Gastroesophageal sphincter (tissue), 3 donors: ENCODE measurements around the gene CLCN1.

Experiments used
- POLR2A ChIP-seq, 2 donors: fragments of 450-650 bp; IDR thresholded peaks; one replicate each; pipeline ENCODE4 v1.6.1; 2017; ENCODE audit warnings: antibody characterized with exemption in 2 of 2, mild to moderate bottlenecking in 2 of 2, moderate library complexity in 1 of 2
- TF ChIP-seq, protein P1 (sequence below), 4 experiments: fragments of 200-600 bp in 2 of 4; fragments of 450-650 bp in 2 of 4; sonication (generic) in 1 of 4; IDR thresholded peaks; one replicate each; pipeline ENCODE4 v1.5.1; 2017 to 2019; ENCODE audit warnings: antibody characterized with exemption in 4 of 4, mild to moderate bottlenecking in 2 of 4, moderate library complexity in 2 of 4

GRCh38 chr7:143401265-143401664 is 85.4 kb downstream of the CLCN1 start:
- TF ChIP-seq, protein P1, sequence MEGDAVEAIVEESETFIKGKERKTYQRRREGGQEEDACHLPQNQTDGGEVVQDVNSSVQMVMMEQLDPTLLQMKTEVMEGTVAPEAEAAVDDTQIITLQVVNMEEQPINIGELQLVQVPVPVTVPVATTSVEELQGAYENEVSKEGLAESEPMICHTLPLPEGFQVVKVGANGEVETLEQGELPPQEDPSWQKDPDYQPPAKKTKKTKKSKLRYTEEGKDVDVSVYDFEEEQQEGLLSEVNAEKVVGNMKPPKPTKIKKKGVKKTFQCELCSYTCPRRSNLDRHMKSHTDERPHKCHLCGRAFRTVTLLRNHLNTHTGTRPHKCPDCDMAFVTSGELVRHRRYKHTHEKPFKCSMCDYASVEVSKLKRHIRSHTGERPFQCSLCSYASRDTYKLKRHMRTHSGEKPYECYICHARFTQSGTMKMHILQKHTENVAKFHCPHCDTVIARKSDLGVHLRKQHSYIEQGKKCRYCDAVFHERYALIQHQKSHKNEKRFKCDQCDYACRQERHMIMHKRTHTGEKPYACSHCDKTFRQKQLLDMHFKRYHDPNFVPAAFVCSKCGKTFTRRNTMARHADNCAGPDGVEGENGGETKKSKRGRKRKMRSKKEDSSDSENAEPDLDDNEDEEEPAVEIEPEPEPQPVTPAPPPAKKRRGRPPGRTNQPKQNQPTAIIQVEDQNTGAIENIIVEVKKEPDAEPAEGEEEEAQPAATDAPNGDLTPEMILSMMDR (IDR thresholded peaks at IDR 0.05), result no peak
- TF ChIP-seq POLR2A (IDR thresholded peaks at IDR 0.05), result no peak
